HUDEP-2 (cell line): ENCODE results near the gene GABARAPL2.
A peak's percentile ranks its signal among the peaks of the same experiment; 100 is the strongest.

Experiments used
- DNase-seq, 76 experiments: peaks; one replicate each; lab custom pipeline; 2025; ENCODE audit not compliant: unreplicated experiment in 76 of 76; lab: John Stamatoyannopoulos, UW

GABARAPL2 gene

DNA sequence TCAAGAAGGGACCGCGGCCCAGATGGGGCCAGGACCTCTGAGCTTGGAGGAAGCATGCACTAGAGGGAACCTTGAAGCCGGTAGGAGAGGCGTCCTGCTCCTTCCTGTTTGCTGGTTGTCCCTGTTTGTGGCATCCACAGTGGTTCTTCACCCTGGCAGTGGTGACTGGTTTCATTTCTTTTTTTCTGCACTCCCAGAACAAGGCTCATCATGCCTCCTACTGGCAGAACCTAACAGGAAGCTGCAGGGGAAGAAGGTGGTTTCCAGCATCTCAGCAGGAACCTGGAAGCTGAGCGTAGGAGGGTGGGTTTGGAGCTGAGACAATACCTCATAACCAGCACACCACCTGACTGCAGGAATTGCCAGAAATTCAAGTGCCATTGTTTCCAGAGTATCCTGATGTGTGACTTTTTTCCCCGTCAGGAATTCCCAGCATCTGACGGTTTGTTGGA, 15.9 kb upstream of the GABARAPL2 start:
- peak in 12 of 76 experiments; percentile 1 to 30 (median 8) for DNase-seq

DNA sequence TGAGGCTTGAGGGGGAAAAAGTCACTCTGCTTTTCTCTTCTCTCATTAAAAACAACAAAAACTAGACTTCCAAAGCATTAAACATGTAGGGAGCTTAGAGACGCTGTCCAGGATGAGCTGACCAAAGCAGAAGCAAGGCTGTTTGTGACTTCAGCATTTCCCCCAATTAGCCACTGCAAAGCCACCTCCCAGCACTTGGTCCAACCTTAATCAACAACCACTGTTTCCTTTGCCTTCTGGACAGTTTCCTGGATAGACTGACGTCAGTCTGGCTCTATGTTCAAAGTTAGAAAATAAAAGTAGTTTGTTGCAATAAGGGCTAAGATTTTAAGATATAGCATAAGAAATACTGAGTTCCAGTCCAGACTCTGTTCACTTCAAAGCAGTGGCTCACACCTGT, 13.2 kb upstream of the GABARAPL2 start:
- no peak for DNase-seq

GRCh38 chr16:75555213-75555706, 10.9 kb upstream of the GABARAPL2 start:
- DNase-seq = peak in 73 of 76 experiments; percentile 14 to 82 (median 64)

GRCh38 chr16:75555707-75556430, 10.3 kb upstream of the GABARAPL2 start, which contains the start of gene TMEM231:
TSS of gene TMEM231 (minus strand) at chr16:75556252. CDS start at chr16:75556209, 43 bp downstream.
- DNase-seq = peak; percentile 30 to 96 (median 91)

GRCh38 chr16:75556431-75556950, 9.7 kb upstream of the GABARAPL2 start:
- DNase-seq = peak in 1 of 76 experiments; percentile 30

- no peak for DNase-seq
Observed at GRCh38 chr16:75558846-75559401, 7.3 kb upstream of the GABARAPL2 start.

DNA sequence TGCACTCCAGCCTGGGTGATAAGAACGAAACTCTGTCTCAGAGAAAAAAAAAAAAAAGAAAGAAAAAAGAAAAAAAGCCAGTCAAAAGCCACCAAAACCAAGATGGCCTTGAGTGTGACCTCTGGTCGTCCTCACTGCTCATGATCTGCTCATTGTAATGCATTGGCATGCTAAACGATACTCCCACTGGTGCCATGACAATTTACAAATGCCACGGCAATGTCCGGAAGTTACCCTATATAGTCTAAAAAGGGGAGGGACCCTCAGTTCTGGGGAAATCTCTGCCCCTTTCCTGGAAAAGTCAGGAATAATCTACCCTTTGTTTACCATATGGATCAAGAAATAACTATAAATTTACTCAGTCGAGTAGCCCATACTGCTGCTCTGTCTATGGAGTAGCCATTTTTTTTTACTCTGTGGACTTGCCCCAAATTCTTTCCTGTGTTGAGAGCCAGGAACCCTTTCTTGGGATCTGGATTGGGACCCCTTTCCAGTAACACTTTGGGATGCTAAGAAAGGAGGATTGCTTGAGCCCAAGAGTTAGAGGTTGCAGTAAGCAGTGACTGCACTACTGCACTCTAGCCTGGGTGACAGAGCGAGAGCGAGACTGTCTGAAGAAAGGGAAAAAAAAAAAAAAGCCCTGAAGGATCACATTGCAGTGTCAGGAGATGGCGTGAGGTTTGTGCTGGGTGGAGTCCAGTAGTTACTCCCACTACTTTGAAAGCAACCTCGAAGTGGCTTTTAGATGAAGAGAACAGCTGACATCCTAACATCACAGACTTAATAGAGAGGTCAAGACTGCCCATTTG, 6.4 kb upstream of the GABARAPL2 start:
- peak in 43 of 76 experiments; percentile 6 to 61 (median 24) for DNase-seq

- no peak for DNase-seq
Observed at GRCh38 chr16:75565640-75566039, 539 bp upstream of the GABARAPL2 start.

GRCh38 chr16:75566758-75567255, 628 bp downstream of the GABARAPL2 start:
- peak in 15 of 76 experiments; percentile 1 to 46 (median 12) for DNase-seq

DNA sequence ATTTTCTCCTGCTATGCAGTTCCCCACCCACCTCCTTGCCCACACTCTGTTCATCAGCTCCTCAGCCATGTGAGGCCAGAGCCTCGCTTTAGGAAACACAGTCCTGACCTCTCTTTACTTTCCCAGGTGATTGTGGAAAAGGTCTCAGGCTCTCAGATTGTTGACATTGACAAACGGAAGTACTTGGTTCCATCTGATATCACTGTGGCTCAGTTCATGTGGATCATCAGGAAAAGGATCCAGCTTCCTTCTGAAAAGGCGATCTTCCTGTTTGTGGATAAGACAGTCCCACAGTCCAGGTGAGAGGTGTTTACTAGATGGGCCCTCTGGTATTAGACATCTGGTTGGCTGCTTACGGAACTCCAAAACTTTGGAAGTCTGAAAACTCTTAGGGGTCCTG, 1.7 kb downstream of the GABARAPL2 start:
- DNase-seq = no peak

DNA sequence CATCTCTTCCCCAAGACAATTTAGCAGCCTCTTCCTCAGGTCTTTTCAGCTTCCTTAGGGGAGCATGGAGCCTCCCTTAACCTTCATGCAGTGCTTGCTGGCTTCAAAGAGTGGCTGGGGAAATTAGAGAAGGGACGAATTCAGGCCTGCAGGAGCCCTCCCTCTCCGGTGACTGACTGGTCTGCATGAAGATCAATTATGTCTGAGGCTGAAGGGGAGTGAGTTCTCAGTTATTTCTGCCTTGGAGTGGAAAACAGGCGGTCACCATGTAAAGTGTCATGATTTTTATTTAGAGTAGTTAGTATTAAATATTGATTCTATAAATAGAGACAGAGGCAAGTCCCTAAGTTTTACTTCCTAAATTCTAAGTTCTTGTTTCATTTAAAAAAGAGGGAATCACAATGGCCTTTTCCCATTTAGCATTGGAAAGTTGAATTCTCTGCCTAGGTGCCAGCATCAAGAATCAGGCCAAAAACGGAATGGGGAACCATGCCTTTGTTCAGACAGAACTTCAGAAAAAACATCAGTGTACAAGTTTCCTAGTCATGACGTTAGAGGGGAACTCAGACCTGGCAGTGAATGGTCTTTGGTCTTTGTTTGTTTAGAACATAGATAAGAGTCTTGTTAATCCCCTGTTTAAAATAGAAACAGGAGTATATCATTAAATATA, 4.4 kb downstream of the GABARAPL2 start:
- DNase-seq = no peak

- peak in 5 of 76 experiments; percentile 1 to 20 (median 10) for DNase-seq
Observed at GRCh38 chr16:75572864-75573542, 6.8 kb downstream of the GABARAPL2 start.

DNA sequence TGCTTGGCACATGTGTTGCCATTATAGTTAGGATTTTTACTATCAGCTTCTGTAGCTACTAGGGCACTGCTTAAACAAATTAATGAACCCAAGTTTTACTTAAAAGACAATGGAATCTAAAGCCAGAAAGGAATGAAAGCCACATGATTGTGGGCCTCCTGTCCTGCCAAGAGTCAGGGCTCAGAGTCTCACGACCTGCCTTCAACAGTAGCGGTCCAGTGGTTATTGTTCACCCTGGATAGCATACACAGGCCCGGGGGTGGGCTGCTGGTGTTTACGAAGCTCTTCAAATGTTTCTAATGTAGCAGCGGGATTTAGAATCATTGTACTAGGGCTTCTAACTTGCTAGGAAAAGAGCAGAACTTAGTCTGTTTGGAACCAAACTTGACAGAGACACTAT, 7.8 kb downstream of the GABARAPL2 start:
- no peak for DNase-seq

DNA sequence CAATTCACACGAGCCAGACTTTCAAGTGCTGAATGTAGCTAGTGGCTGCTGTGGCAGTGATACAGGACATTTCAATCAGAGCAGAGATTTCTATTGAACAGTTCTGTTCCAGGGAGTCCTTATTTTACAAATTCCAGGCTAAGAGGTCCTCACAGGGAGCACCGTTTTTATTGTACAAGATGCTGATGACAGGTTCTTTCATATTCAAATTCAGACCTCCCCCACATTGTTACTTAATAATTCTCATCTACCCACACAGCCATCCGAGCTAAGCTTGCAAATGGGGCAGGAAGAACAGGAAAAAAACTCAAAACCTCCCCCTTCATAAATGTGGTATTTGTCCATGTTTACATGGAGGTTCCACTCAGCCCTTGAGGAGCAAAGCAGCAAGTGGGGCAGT, 9.8 kb downstream of the GABARAPL2 start:
- no peak for DNase-seq

DNA sequence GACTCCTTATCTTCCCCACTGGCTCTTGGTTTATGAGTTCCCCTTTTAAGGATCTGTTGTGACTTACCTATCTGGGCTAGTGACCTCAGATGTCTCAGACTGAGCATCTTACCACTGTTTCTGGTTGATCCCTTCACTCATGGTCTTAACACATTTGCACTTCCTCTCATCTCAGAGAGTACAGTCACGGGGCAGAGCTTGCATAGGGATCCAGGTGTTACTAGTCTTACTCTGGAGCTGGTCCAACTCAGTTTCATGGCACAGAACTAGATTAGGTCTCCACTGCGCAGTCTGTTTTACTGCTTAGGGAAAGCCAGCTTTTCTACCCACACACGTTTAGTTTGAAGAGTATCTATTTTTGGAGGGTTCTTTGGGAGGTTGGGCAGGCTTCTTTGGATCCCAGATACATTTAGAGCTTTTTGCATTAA, 10.2 kb downstream of the GABARAPL2 start:
- DNase-seq = no peak

DNA sequence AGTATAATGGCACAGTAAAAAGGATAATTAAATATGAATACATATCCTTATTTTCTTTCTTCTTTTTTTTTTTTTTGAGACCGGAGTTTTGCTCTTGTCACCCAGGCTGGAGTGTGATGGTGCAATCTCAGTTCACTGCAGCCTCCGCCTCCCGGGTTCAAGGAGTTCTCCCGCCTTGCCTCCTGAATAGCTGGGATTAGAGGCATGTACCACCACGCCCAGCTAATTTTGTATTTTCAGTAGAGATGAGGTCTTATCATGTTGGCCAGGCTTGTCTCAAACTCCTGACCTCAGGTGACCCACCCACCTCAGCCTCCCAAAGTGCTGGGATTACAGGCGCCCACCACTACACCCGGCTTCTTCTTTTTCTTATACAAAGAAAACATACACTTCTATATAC, 12.0 kb downstream of the GABARAPL2 start:
- peak in 22 of 76 experiments; percentile 4 to 54 (median 22) for DNase-seq

DNA sequence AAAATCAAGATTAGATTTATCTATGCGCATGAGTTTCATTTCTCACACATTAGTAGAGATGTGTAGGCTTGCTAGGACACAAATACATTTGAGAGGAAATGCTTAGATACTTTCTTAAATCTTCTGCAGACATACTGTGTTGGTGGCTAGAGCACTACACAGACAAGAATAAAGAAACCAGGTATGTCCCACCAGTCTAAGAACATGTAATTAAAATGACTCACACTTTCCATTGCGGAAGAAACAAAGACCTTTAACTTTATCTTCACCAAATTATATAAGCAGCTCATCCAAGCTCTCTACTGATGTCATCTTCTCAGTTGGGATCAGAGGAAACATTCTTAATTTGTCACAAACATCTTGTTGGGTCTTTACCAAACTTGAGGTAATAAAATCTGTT, 12.5 kb downstream of the GABARAPL2 start:
- no peak for DNase-seq

GRCh38 chr16:75579281-75579834, 13.2 kb downstream of the GABARAPL2 start:
- DNase-seq = no peak

GRCh38 chr16:75584108-75584507, 17.9 kb downstream of the GABARAPL2 start:
- DNase-seq = no peak
